ENCODE measurements around the gene BRD4. TPM values are rescaled to one million over a fixed set of nuclear protein-coding genes. Genes with fewer than 3 reads are reported as not detected.
A peak's percentile ranks its signal among the peaks of the same experiment; 100 is the strongest.

The BRD4 gene
- polyA plus RNA-seq, 3 donors: 3.7 to 19.2 (median 4.2) TPM

GRCh38 chr19:15231271-15231670 lies 101.1 kb downstream of the BRD4 start:
- Histone ChIP-seq H3K36me3 (replicated peaks in 1 of 2; ENCODE audit: control insufficient read depth in 1 of 2, insufficient read depth in 2 of 2, low read length in 2 of 2) (peaks cover 4 to 10% of the 10 kb centered on the region in 2 donors), H2AFZ (ENCODE audit: insufficient read depth, low read depth, low read length, poor library complexity, severe bottlenecking) (peak overlapping the region; percentile 33), H3K27ac (ENCODE audit: low read depth in 1 of 2, low read length in 2 of 2) (no peak overlapping the region), H3K4me1 (ENCODE audit: control insufficient read depth in 1 of 2, insufficient read depth in 2 of 2, low read length in 2 of 2) (peaks cover 30 to 40% of the 10 kb centered on the region in 2 donors), H3K79me2 (ENCODE audit: insufficient read depth, low read length) (no peaks in the 10 kb centered on the region), H3K27me3 (ENCODE audit: control insufficient read depth in 2 of 2, insufficient read depth in 2 of 2, low read length in 2 of 2) (peaks cover 17 to 28% of the 10 kb centered on the region in 2 donors), H3K4me3 (replicated peaks in 1 of 3; ENCODE audit: low read depth in 2 of 3, low read length in 3 of 3) (peak overlapping the region in 1 of 3 experiments; percentile 72), H3K4me2 (replicated peaks; ENCODE audit: extremely low read depth, low read length, poor library complexity, severe bottlenecking) (no peak overlapping the region), H4K20me1 (ENCODE audit: insufficient read depth, low read length) (peaks cover 9% of the 10 kb centered on the region), H3K9ac (ENCODE audit: insufficient read depth, low read length, poor library complexity, severe bottlenecking) (no peak overlapping the region), H3K9me3 (replicated peaks in 1 of 2; ENCODE audit: control insufficient read depth in 1 of 2, insufficient read depth in 1 of 2, low read length in 2 of 2) (peaks cover 0 to 4% of the 10 kb centered on the region in 2 donors)
- Mint-ChIP-seq H3K27me3 (ENCODE audit: low read depth in 3 of 3) (peaks cover 26 to 51% (median 47%) of the 10 kb centered on the region in 3 donors), H3K27ac (peak overlapping the region in 1 of 7 donors; percentile 18), H3K4me3 (peak overlapping the region; percentile 16 to 70), H3K4me1 (peaks cover 40% of the 10 kb centered on the region), H3K9me3 (peaks cover 0 to 14% (median 7%) of the 10 kb centered on the region in 7 donors), H3K36me3 (peaks cover 18 to 20% of the 10 kb centered on the region in 2 donors)
- WGBS (ENCODE audit: insufficient coverage): 85% methylated on average over 4 of the region's 10 CpGs
- TF ChIP-seq CTCF (IDR thresholded peaks at IDR 0.05): no peak
- DNase-seq: peak in 2 of 3 donors; percentile 39 to 76
- intact Hi-C loops (cut with micrococcal nuclease): loop anchor here (5.0 kb wide), 2 partner anchors 34 to 54 kb away; no protein-coding TSS in a partner anchor

- H4K20me1 ChIP-seq (ENCODE audit: insufficient read depth, low read length): no peaks in the 10 kb centered on the region
- H3K9me3 ChIP-seq (replicated peaks in 1 of 2; ENCODE audit: control insufficient read depth in 1 of 2, insufficient read depth in 1 of 2, low read length in 2 of 2): peaks cover 0 to 4% of the 10 kb centered on the region in 2 donors
- no peak overlapping the region for H3K4me2 ChIP-seq (replicated peaks; ENCODE audit: extremely low read depth, low read length, poor library complexity, severe bottlenecking)
- H3K4me3 ChIP-seq (replicated peaks in 1 of 3; ENCODE audit: low read depth in 2 of 3, low read length in 3 of 3): no peak overlapping the region
- Mint-ChIP-seq H3K4me1 (peaks cover 35% of the 10 kb centered on the region), H3K27me3 (ENCODE audit: low read depth in 3 of 3) (peaks cover 25 to 57% (median 47%) of the 10 kb centered on the region in 3 donors), H3K36me3 (peaks cover 1 to 9% of the 10 kb centered on the region in 2 donors), H3K27ac (peak overlapping the region in 1 of 7 donors; percentile 45), H3K4me3 (no peak overlapping the region), H3K9me3 (peaks cover 0 to 8% (median 2%) of the 10 kb centered on the region in 7 donors)
- no peak overlapping the region for H3K27ac ChIP-seq (ENCODE audit: low read depth in 1 of 2, low read length in 2 of 2)
- no peak for DNase-seq
- intact Hi-C loops (cut with micrococcal nuclease): no loop called here
- no peaks in the 10 kb centered on the region for H3K79me2 ChIP-seq (ENCODE audit: insufficient read depth, low read length)
- TF ChIP-seq CTCF (IDR thresholded peaks at IDR 0.05): no peak
- H3K36me3 ChIP-seq (replicated peaks in 1 of 2; ENCODE audit: control insufficient read depth in 1 of 2, insufficient read depth in 2 of 2, low read length in 2 of 2): no peaks in the 10 kb centered on the region
- WGBS (ENCODE audit: insufficient coverage): 100% methylated on average over 2 of the region's 7 CpGs
- H3K4me1 ChIP-seq (ENCODE audit: control insufficient read depth in 1 of 2, insufficient read depth in 2 of 2, low read length in 2 of 2): peaks cover 26 to 38% of the 10 kb centered on the region in 2 donors
- H3K27me3 ChIP-seq (ENCODE audit: control insufficient read depth in 2 of 2, insufficient read depth in 2 of 2, low read length in 2 of 2): peaks cover 16 to 24% of the 10 kb centered on the region in 2 donors
- no peak overlapping the region for H3K9ac ChIP-seq (ENCODE audit: insufficient read depth, low read length, poor library complexity, severe bottlenecking)
- H2AFZ ChIP-seq (ENCODE audit: insufficient read depth, low read depth, low read length, poor library complexity, severe bottlenecking): no peak overlapping the region
Measured at GRCh38 chr19:15227261-15227660, 105.1 kb downstream of the BRD4 start.
